HG03175 (cell line): ENCODE data around the gene PCDHA2.
"Not testable (repeated sequence)": the region's sequence is repeated elsewhere in the genome, so short reads cannot be mapped to it uniquely, and the experiment has no call there.

Source experiments
- ATAC-seq: cut with Tn5 transposase; IDR thresholded peaks from one replicate; pipeline ENCODE4 v1.9.1; 2021; ENCODE audit warnings: mild to moderate bottlenecking, moderate library complexity; ENCODE audit not compliant: unreplicated experiment

The PCDHA2 gene

DNA sequence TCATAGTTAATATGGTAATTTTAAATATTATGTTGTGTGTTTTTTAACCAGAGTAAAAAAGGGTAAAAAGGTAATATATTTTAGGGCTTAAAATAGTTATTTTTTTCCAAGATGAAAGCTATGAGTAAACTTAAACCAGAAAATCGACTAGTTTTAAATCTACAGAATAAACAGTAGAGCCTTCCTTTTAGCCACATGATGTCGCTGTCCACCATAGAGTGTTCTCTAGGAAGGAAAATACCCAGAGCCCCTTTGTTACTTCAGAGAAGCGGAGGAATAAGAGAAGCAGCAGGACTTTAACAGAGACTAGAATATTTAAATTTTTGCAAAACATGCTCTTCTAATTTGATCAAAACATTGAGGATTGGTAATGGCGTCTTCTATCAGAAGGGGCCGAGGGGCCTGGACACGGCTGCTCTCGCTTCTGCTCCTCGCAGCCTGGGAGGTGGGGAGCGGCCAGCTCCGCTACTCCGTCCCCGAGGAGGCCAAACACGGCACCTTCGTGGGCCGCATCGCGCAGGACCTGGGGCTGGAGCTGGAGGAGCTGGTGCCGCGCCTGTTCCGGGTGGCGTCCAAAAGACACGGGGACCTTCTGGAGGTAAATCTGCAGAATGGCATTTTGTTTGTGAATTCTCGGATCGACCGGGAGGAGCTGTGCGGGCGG lies at the start of gene PCDHA2:
TSS of gene PCDHA2 (plus strand) at position 258 of the 664 bp plus-strand sequence.
- no peak for ATAC-seq

DNA sequence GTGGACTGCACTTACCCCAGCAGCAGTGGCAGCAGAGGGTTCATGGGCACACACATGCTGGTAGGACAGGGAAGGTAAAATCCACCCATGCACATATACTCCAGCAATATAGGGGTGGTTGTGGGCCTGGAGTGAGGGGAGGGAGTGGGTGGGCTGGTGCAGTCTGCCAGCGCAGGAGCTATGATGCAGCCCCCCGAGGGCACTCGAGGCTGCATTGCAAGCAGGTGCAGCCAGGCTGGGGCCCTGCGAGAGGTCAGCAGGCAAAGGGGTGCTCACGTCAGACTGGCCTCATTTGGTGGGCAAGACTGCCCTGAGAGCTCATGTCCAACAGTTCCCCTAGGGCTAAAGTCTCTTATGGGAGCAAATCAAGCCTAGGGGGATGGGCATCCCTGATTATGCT lies 41.1 kb upstream of the PCDHA2 start:
- ATAC-seq: no peak

DNA sequence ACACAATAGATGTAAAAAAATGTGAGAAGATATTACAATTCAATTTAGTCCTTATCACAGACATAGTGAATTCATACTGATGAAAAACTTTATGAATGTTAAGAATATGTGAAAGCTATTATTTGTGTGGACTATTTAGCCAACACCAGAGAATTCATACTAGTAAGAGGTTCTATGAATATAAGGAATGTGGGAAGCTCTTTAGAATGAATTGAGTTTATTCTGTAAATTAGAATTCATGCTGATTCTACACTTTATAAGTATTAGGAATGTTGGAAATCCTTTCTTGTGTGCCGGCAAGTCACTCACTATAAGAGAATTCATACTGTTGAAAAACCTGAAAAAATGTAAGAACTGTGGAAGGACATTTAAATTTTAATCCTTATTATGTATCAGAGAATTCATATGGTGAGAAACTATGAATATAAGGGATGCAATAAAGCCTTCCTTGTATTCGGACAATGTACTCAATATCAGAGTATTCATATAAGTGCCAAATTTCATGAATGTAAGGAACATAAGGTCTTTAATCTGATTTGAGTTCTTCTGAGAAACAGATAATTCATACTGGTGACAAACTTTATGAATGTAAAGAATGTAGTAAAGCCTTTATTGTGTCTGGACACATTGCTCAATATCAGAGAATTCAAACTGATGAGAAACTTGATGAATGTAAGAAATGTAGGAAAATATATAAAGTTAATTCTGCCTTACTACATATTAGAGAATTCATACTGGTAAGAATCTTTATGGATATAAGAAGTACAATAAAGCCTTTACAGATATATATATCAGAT lies 30.3 kb upstream of the PCDHA2 start:
- ATAC-seq: no peak

- no peak for ATAC-seq
Observed at GRCh38 chr5:140767444-140767843, 27.2 kb upstream of the PCDHA2 start.

DNA sequence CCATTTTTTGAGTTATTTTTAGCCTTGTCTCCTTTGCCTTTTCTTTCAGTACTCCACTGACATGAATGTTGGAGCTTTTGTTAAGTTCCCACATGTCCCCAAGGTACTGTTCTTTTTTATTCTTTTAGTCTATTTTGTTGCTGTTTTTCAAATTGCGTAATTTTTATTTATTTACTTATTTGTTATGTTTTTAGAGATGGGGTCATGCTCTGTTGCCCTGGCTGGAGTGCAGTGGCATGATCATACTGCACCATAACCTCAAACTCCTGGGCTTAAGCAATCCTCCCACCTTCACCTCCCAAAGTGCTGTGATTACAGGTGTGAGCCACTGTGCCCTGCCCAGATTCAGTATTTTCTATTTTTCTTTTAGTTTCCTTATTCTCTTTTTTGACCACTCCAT lies 14.1 kb upstream of the PCDHA2 start:
- no peak for ATAC-seq

DNA sequence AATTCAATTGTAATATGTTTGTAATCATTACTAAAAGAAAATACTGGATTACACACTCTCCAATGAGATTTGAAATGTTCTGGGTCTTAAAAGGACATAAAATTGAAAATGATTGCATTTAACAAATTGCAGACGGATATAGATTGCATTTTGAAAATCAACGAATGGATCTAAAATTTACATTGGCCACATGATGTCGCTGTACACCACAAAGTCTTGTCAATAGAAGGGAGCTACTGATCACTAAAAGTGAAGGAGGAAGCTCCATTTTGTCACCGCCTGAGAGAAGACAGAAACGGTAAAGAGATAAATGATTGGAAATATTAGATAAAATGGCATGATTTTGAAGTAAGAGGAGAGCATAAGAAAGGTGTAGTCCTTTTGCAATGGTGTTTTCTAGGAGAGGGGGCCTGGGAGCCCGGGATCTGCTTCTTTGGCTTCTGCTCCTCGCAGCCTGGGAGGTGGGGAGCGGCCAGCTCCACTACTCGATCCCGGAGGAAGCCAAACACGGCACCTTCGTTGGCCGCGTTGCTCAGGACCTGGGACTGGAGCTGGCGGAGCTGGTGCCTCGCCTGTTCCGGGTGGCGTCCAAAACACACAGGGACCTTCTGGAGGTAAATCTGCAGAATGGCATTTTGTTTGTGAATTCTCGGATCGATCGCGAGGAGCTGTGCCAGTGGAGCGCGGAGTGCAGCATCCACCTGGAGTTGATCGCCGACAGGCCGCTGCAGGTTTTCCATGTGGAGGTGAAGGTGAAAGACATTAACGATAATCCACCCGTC lies 8.6 kb upstream of the PCDHA2 start, which contains the start of gene PCDHA1:
TSS of gene PCDHA1 (plus strand) at position 236 of the 782 bp plus-strand sequence.
- no peak for ATAC-seq

GRCh38 chr5:140787422-140787821 lies 7.2 kb upstream of the PCDHA2 start:
- ATAC-seq: not testable (repeated sequence)

DNA sequence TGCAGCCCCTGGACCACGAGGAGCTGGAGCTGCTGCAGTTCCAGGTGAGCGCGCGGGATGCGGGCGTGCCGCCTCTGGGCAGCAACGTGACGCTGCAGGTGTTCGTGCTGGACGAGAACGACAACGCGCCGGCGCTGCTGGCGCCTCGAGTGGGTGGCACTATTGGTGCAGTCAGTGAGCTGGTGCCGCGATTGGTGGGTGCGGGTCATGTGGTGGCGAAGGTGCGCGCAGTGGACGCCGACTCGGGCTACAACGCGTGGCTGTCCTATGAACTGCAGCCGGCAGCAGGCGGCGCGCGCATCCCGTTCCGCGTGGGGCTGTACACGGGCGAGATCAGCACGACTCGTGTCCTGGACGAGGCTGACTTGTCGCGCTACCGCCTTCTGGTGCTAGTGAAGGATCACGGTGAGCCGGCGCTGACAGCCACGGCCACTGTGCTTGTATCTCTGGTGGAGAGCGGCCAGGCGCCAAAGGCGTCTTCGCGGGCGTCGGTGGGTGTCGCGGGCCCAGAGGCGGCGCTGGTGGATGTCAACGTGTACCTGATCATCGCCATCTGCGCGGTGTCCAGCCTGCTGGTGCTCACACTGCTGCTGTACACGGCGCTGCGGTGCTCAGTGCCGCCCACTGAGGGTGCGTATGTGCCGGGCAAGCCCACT lies 6.7 kb upstream of the PCDHA2 start:
- ATAC-seq: not testable (repeated sequence)

DNA sequence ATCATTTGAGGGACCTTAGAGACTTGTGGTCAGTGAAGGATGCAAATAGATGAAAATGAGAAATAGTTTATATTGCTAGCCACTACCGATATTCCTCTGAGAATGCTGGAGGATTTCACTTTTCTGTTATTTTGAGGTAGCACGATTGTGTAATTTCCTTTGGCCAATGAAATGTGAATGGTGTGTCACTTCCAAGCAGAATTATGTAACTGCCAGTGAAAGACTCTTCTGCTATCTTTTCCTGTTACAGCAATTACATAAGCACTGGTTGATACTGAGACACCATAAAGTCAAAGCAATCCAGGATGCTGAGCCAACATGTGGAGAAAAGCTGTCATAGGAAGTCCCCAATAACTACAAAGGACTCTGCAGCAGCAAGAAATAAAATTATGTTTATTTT lies 3.6 kb upstream of the PCDHA2 start:
- ATAC-seq: no peak

- ATAC-seq: no peak
Observed at GRCh38 chr5:140795259-140795641, 598 bp downstream of the PCDHA2 start.

GRCh38 chr5:140796072-140796717 lies 1.5 kb downstream of the PCDHA2 start:
- ATAC-seq: not testable (repeated sequence)

DNA sequence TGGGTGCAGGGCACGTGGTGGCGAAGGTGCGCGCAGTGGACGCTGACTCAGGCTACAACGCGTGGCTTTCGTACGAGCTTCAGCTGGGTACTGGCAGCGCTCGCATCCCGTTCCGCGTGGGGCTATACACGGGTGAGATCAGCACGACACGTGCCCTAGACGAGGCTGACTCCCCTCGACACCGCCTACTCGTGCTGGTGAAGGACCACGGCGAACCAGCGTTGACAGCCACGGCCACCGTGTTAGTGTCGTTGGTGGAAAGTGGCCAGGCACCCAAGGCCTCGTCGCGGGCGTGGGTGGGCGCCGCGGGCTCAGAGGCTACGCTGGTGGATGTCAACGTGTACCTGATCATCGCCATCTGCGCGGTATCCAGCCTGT lies 2.1 kb downstream of the PCDHA2 start:
- ATAC-seq: no peak

DNA sequence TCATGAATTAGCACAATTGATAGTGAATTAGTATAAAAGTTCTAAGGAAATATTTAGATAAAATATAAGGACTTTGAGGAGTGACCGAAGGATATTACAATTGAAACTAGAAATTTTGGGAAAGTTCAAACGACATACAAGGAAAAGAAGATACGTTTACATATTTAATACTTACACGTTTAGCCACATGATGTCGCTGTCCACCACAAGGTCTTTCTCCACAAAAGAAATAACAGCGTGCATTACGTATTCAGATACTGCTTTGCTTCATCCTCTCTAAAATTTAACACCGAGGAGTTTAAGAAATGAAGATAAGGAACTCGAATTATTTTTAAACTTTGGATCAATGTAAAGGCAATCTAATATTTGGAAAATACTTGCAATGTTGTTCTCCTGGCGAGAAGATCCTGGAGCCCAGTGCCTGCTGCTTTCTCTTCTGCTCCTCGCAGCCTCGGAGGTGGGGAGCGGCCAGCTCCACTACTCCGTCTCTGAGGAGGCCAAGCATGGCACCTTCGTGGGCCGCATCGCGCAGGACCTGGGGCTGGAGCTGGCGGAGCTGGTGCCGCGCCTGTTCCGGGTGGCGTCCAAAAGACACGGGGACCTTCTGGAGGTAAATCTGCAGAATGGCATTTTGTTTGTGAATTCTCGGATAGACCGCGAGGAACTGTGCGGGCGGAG lies 6.3 kb downstream of the PCDHA2 start, which contains the start of gene PCDHA3:
TSS of gene PCDHA3 (plus strand) at position 242 of the 678 bp plus-strand sequence.
- no peak for ATAC-seq

- ATAC-seq: no peak
Observed at GRCh38 chr5:140801494-140801841, 6.8 kb downstream of the PCDHA2 start.

DNA sequence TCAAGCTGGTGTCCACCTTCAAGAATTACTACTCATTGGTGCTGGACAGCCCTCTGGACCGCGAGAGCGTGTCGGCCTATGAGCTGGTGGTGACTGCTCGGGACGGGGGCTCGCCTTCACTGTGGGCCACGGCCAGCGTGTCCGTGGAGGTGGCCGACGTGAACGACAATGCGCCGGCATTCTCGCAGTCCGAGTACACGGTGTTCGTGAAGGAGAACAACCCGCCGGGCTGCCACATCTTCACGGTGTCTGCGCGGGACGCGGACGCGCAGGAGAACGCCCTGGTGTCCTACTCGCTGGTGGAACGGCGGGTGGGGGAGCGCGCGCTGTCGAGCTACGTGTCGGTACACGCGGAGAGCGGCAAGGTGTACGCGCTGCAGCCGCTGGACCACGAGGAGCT lies 7.7 kb downstream of the PCDHA2 start:
- ATAC-seq: not testable (repeated sequence)

GRCh38 chr5:140802781-140803271 lies 8.2 kb downstream of the PCDHA2 start:
- no peak for ATAC-seq

- no peak for ATAC-seq
Observed at GRCh38 chr5:140806834-140807775, 12.5 kb downstream of the PCDHA2 start, which contains the start of gene PCDHA4. PCDHA4 (plus strand) TSS chr5:140807068.

GRCh38 chr5:140808241-140808888 lies 13.7 kb downstream of the PCDHA2 start:
- ATAC-seq: not testable (repeated sequence)
